ENCODE results near the gene ZNF483.
"Not testable (repeated sequence)": the region's sequence is repeated elsewhere in the genome, so short reads cannot be mapped to it uniquely, and the experiment has no call there.

The ZNF483 gene

DNA sequence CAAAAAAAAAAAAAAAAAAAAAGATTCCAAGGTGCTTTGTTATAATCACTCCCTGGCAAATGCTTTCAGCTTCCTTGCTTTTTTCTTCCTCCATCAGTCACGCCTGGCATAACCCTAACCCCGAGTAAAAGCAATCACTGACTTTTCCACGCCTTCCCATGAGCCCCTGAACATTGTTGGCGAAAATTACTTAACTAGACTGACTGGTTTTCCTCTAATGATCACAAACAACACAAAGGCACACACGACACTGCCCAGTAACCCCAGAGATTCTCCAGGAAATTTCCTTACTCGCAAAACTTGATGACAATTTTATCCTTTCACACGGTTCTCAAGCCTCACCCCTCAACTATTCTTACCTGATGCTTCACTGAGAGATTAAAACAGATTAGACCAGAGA is 85.9 kb downstream of the ZNF483 start:
- DNase-seq (ENCODE audit: low read depth in 2 of 2): no peak

- no peak for DNase-seq (ENCODE audit: low read depth in 2 of 2)
These were observed 88.6 kb downstream of the ZNF483 start for GRCh38 chr9:111613436-111614040.

DNA sequence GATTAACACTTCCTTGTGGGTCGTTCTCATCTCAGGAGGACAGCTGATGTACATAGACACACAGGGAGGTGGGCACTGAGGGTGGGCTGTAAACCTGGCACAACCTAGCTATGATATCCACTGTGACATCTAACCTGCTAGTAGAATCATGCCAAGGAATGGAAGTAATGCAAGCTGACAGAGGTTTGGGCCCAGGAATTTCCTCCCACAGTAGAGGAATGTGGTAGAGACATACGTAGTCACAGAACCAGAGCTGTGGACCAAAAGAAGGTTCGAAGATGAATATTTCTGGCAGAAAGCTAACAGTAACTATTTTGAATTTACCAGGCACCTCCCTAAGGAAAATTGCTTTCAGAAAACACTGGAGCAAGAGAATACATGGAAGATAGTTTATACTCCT is 90.9 kb downstream of the ZNF483 start:
- no peak for DNase-seq (ENCODE audit: low read depth in 2 of 2)

DNA sequence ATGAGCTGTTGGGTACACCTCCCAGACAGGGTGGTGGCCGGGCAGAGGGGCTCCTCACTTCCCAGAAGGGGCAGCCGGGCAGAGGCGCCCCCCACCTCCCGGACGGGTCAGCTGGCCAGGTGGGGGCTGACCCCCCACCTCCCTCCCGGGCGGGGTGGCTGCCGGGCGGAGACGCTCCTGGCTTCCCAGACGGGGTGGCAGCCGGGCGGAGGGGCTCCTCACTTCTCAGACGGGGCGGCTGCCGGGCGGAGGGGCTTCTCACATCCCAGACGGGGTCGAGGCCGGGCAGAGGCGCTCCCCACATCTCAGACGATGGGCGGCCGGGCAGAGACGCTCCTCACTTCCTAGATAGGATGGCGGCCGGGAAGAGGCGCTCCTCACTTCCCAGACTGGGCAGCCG is 92.4 kb downstream of the ZNF483 start:
- not testable (repeated sequence) for DNase-seq (ENCODE audit: low read depth in 2 of 2)

GRCh38 chr9:111621895-111622480 is 97.0 kb downstream of the ZNF483 start:
- DNase-seq (ENCODE audit: low read depth in 2 of 2): peak in 1 of 2 donors; percentile 8

DNA sequence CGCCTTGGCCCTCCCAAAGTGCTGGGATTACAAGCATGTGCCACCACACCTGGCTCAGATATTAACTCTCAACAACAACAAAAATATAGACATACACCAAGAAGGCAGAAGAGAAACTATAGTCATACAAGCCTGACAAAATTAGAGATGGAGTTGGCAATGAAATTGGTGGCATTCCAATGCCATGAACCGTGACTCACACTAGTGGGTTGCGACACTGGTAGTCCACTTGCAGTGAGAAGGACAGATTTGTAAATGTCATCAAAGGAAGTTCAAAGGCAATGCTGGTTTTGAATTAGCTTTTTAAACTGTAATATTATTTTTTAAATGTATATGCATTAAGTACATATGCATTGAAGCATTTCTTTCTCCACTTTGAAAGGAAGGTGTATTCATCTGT is 97.6 kb downstream of the ZNF483 start:
- no peak for DNase-seq (ENCODE audit: low read depth in 2 of 2)

All from stimulated activated CD8-positive, alpha-beta memory T cell treated with anti-CD3 and anti-CD28 coated beads, Interleukin-2, amount 100 ng/mL, for 1 hour (primary cell).